22Rv1 (cell line): ENCODE data around the gene TBC1D5.

Source experiments
- ZFX ChIP-seq: fragments of 450-650 bp; IDR thresholded peaks from 2 replicates; pipeline ENCODE4 v1.6.1; 2017; ENCODE audit warnings: antibody characterized with exemption, borderline replicate concordance
- TF ChIP-seq, protein P1 (sequence below): fragments of 450-650 bp; IDR thresholded peaks from 2 replicates; pipeline ENCODE4 v1.5.1; 2017; ENCODE audit warnings: mild to moderate bottlenecking

DNA sequence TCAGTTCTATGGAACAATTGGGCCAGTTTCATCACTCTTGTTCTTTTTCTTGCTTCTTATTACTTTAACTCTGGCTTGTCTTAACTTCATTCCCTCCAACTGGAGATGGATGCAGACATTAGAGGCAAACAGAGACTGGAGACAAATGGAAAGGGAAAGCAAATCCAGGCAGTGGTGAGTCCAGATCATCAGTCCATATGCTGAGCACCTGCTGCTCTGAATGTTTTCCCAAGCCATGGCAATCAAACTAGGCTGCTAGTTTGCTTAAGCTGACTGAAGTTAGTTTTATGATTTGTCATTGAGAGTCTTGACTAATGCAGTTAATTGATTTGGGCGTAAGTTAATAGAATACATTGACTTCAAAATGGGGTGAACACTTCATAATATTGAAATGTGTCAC lies 41.0 kb upstream of the TBC1D5 start:
- TF ChIP-seq, protein P1, sequence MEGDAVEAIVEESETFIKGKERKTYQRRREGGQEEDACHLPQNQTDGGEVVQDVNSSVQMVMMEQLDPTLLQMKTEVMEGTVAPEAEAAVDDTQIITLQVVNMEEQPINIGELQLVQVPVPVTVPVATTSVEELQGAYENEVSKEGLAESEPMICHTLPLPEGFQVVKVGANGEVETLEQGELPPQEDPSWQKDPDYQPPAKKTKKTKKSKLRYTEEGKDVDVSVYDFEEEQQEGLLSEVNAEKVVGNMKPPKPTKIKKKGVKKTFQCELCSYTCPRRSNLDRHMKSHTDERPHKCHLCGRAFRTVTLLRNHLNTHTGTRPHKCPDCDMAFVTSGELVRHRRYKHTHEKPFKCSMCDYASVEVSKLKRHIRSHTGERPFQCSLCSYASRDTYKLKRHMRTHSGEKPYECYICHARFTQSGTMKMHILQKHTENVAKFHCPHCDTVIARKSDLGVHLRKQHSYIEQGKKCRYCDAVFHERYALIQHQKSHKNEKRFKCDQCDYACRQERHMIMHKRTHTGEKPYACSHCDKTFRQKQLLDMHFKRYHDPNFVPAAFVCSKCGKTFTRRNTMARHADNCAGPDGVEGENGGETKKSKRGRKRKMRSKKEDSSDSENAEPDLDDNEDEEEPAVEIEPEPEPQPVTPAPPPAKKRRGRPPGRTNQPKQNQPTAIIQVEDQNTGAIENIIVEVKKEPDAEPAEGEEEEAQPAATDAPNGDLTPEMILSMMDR = no peak
- TF ChIP-seq ZFX = no peak
